DOHH2 (cell line): ENCODE data around the gene ZWILCH.
"Not testable (repeated sequence)": the region's sequence is repeated elsewhere in the genome, so short reads cannot be mapped to it uniquely, and the experiment has no call there.

Source experiments
- H3F3A ChIP-seq: fragments of 200-600 bp; sonication (generic), shearing (Covaris generic); 2 replicates; pipeline ENCODE4 v1.6.0; 2016; ENCODE audit warnings: antibody characterized with exemption, mild to moderate bottlenecking; ENCODE audit not compliant: control insufficient read depth, insufficient read depth
- H3K27ac ChIP-seq: fragments of 200-600 bp; sonication (generic); 2 replicates; pipeline ENCODE4 v1.5.1; 2014; ENCODE audit warnings: low read depth, mild to moderate bottlenecking, low read length, moderate library complexity
- H3K27me3 ChIP-seq: fragments of 200-600 bp; sonication (generic); 2 replicates; pipeline ENCODE4 v1.6.1; 2014; ENCODE audit warnings: mild to moderate bottlenecking, low read length, mixed read lengths; ENCODE audit not compliant: control insufficient read depth
- H3K36me3 ChIP-seq: fragments of 200-600 bp; sonication (generic); 2 replicates; pipeline ENCODE4 v1.6.1; 2014; ENCODE audit warnings: mild to moderate bottlenecking, low read length, moderate library complexity, mixed read lengths; ENCODE audit not compliant: control insufficient read depth
- H3K4me1 ChIP-seq: fragments of 200-600 bp; sonication (generic); 2 replicates; pipeline ENCODE4 v1.6.1; 2014; ENCODE audit warnings: mild to moderate bottlenecking, low read length, mixed read lengths; ENCODE audit not compliant: control insufficient read depth
- H3K4me2 ChIP-seq: fragments of 200-600 bp; sonication (generic); 2 replicates; pipeline ENCODE4 v1.6.0; 2014; ENCODE audit warnings: mild to moderate bottlenecking, low read length, moderate library complexity
- H3K4me3 ChIP-seq: fragments of 200-600 bp; sonication (generic); 2 replicates; pipeline ENCODE4 v1.5.1; 2014; ENCODE audit warnings: mild to moderate bottlenecking, low read length, mixed read lengths
- H3K79me2 ChIP-seq: fragments of 200-600 bp; sonication (generic); 2 replicates; pipeline ENCODE4 v1.6.1; 2014; ENCODE audit warnings: mild to moderate bottlenecking, low read length, mixed read lengths; ENCODE audit not compliant: control insufficient read depth
- H3K9me2 ChIP-seq: fragments of 200-600 bp; sonication (generic); replicated peaks from 2 replicates; pipeline ENCODE4 v1.6.1; 2014; ENCODE audit warnings: mild to moderate bottlenecking, low read length, mixed read lengths; ENCODE audit not compliant: control insufficient read depth
- H3K9me3 ChIP-seq: fragments of 200-600 bp; sonication (generic); 2 replicates; pipeline ENCODE4 v1.6.1; 2014; ENCODE audit warnings: antibody characterized with exemption, low read length, mixed read lengths; ENCODE audit not compliant: control insufficient read depth, insufficient read depth
- H4K20me1 ChIP-seq: fragments of 200-600 bp; sonication (generic); 2 replicates; pipeline ENCODE4 v1.6.0; 2014; ENCODE audit warnings: low read depth, mild to moderate bottlenecking, antibody characterized with exemption, low read length, moderate library complexity; ENCODE audit not compliant: control insufficient read depth, insufficient read depth
- CTCF ChIP-seq: fragments of 200-600 bp; sonication (generic); IDR thresholded peaks from one replicate; pipeline ENCODE4 v1.5.1; 2014; ENCODE audit warnings: antibody characterized with exemption, mild to moderate bottlenecking, low read depth, low read length; ENCODE audit not compliant: poor library complexity, severe bottlenecking
- EZH2phosphoT487 ChIP-seq: fragments of 200-600 bp; sonication (generic); IDR thresholded peaks from 2 replicates; pipeline ENCODE4 v1.6.1; 2017; ENCODE audit warnings: borderline replicate concordance, mild to moderate bottlenecking, antibody characterized with exemption, low read length, moderate library complexity, mixed read lengths

ZWILCH gene

GRCh38 chr15:66587020-66587419 is 81.9 kb downstream of the ZWILCH start:
- no peaks in the 10 kb centered on the region for H3K27me3 ChIP-seq
- no peaks in the 10 kb centered on the region for H3K79me2 ChIP-seq
- H4K20me1 ChIP-seq: no peaks in the 10 kb centered on the region
- H3K9me3 ChIP-seq: no peaks in the 10 kb centered on the region
- H3K4me1 ChIP-seq: peaks cover 6% of the 10 kb centered on the region; the same call in 1 of the 2 replicates
- H3K36me3 ChIP-seq: no peaks in the 10 kb centered on the region
- no peak overlapping the region for H3K4me2 ChIP-seq
- H3K4me3 ChIP-seq: no peak overlapping the region
- H3K9me2 ChIP-seq: no peaks in the 10 kb centered on the region
- H3K27ac ChIP-seq: no peak overlapping the region
- TF ChIP-seq CTCF (no peak), EZH2phosphoT487 (no peak)
- H3F3A ChIP-seq: peaks cover 2% of the 10 kb centered on the region; the same call in 1 of the 2 replicates

GRCh38 chr15:66587749-66588148 is 82.6 kb downstream of the ZWILCH start:
- H3K27me3 ChIP-seq: no peaks in the 10 kb centered on the region
- no peak overlapping the region for H3K27ac ChIP-seq
- peaks cover 6% of the 10 kb centered on the region; the same call in 1 of the 2 replicates for H3K4me1 ChIP-seq
- TF ChIP-seq EZH2phosphoT487 (no peak), CTCF (no peak)
- no peaks in the 10 kb centered on the region for H3K9me3 ChIP-seq
- H3K9me2 ChIP-seq: no peaks in the 10 kb centered on the region
- no peaks in the 10 kb centered on the region for H3K36me3 ChIP-seq
- H3F3A ChIP-seq: peaks cover 2% of the 10 kb centered on the region; the same call in 1 of the 2 replicates
- no peak overlapping the region for H3K4me2 ChIP-seq
- H4K20me1 ChIP-seq: no peaks in the 10 kb centered on the region
- H3K79me2 ChIP-seq: no peaks in the 10 kb centered on the region
- no peak overlapping the region for H3K4me3 ChIP-seq

GRCh38 chr15:66588537-66588936 is 83.4 kb downstream of the ZWILCH start:
- Histone ChIP-seq H3K4me3 (no peak overlapping the region), H3K4me2 (no peak overlapping the region), H3K36me3 (no peaks in the 10 kb centered on the region), H3K9me2 (no peaks in the 10 kb centered on the region), H3K79me2 (no peaks in the 10 kb centered on the region), H3F3A (peaks cover 2% of the 10 kb centered on the region; the same call in 1 of the 2 replicates), H4K20me1 (no peaks in the 10 kb centered on the region), H3K4me1 (peaks cover 6% of the 10 kb centered on the region; the same call in 1 of the 2 replicates), H3K27me3 (no peaks in the 10 kb centered on the region), H3K9me3 (no peaks in the 10 kb centered on the region), H3K27ac (no peak overlapping the region)
- TF ChIP-seq CTCF (peak; percentile 52), EZH2phosphoT487 (no peak)

- Histone ChIP-seq H3K79me2 (no peaks in the 10 kb centered on the region), H3K27ac (no peak overlapping the region), H3K36me3 (no peaks in the 10 kb centered on the region), H3F3A (peaks cover 2% of the 10 kb centered on the region; the same call in 1 of the 2 replicates), H3K4me3 (no peak overlapping the region), H3K9me3 (no peaks in the 10 kb centered on the region), H3K4me2 (no peak overlapping the region), H4K20me1 (no peaks in the 10 kb centered on the region), H3K4me1 (peaks cover 6% of the 10 kb centered on the region; the same call in 1 of the 2 replicates), H3K9me2 (no peaks in the 10 kb centered on the region), H3K27me3 (no peaks in the 10 kb centered on the region)
- TF ChIP-seq EZH2phosphoT487: no peak
- TF ChIP-seq CTCF: no peak
Measured at GRCh38 chr15:66588971-66589370, 83.8 kb downstream of the ZWILCH start.

GRCh38 chr15:66589429-66589828 is 84.3 kb downstream of the ZWILCH start:
- not testable (repeated sequence) for H3K27ac ChIP-seq, H3K9me2 ChIP-seq, H3K79me2 ChIP-seq, H3K4me2 ChIP-seq, H4K20me1 ChIP-seq, H3K9me3 ChIP-seq, H3K4me1 ChIP-seq, H3K36me3 ChIP-seq, H3K4me3 ChIP-seq, H3F3A ChIP-seq, H3K27me3 ChIP-seq
